Measurements from ENCODE around the gene CNTFR. TPM values are rescaled to one million over a fixed set of nuclear protein-coding genes. Genes with fewer than 3 reads are reported as not detected.
"Not testable (repeated sequence)": the region's sequence is repeated elsewhere in the genome, so short reads cannot be mapped to it uniquely, and the experiment has no call there.

Gene CNTFR, protein sequence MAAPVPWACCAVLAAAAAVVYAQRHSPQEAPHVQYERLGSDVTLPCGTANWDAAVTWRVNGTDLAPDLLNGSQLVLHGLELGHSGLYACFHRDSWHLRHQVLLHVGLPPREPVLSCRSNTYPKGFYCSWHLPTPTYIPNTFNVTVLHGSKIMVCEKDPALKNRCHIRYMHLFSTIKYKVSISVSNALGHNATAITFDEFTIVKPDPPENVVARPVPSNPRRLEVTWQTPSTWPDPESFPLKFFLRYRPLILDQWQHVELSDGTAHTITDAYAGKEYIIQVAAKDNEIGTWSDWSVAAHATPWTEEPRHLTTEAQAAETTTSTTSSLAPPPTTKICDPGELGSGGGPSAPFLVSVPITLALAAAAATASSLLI
- polyA plus RNA-seq (ENCODE audit: insufficient read length) = 44.9 TPM

DNA sequence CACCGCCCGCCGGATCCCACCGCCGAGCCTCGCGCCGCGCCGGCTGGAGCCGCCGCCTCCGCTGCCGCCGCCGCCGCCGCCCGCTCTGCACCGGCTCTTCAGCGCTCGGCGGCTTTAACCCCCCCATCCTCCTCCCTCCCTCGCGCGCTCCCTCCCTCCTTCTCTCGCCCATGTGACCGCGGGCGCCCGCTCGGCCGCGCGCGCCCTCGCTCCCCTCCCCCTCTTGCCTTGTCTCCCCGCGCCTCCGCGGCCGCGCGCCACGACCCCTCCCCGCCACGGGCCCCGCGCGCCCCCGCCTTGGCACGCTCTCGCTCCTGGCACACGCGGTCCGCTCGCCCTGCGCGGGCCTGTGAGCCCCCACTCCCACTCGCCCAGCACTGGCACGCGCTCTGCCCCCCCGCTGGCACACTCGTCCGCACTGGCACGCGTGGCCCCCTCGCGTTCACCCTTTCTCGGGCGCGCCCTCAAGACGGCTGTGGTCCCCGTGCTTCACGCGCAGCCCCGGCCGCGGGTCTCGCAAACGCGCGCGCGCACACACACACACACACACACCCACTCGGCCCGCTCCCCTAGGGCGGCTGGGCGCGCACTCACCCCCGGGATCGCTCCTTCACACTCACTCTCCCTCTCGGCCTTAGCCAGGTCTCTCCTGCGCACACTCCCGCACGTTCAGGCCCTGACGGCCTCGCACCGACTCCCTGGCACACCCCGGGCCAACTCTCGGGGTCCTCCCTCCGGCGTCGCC, at the start of gene CNTFR:
CNTFR (minus strand) TSS at position 89 of the 745 bp plus-strand sequence. CDS start 20,743 bp downstream, outside the sequence.
- no peak for DNase-seq (ENCODE audit: low read depth)

DNA sequence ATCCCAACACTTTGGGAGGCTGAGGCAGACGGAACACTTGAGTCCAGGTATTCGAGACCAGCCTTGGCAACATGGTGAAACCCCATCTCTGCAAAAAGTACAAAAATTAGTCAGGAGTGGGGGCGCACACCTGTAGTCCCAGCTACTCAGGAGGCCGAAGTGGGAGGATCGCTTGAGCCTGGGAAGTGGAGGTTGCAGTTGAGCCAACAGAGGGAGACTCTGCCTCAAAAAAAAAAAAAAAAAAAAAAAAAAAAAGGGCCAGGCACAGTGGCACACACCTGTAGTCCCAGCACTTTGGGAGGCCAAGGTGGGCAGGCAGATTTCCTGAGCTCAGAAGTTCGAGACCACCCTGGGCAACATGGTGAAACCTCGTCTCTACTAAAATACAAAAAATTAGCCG, 49.8 kb upstream of the CNTFR start:
- DNase-seq (ENCODE audit: low read depth) = not testable (repeated sequence)

DNA sequence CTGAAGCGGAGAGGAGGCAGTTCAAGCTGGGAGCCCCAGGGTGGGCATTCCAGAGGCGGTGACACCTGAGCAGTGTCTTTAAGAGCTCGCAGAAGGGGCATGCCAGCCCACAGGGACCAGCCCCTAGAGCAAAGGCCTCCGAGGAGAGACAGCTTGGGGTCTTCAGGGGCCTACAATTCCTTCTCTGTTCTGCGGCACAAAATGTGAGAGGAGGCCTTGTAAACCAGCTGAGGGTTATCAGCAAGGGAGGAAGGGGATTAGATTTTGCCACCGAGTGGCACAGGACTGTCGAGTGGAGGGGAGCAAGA, 48.6 kb upstream of the CNTFR start:
- no peak for DNase-seq (ENCODE audit: low read depth)

DNA sequence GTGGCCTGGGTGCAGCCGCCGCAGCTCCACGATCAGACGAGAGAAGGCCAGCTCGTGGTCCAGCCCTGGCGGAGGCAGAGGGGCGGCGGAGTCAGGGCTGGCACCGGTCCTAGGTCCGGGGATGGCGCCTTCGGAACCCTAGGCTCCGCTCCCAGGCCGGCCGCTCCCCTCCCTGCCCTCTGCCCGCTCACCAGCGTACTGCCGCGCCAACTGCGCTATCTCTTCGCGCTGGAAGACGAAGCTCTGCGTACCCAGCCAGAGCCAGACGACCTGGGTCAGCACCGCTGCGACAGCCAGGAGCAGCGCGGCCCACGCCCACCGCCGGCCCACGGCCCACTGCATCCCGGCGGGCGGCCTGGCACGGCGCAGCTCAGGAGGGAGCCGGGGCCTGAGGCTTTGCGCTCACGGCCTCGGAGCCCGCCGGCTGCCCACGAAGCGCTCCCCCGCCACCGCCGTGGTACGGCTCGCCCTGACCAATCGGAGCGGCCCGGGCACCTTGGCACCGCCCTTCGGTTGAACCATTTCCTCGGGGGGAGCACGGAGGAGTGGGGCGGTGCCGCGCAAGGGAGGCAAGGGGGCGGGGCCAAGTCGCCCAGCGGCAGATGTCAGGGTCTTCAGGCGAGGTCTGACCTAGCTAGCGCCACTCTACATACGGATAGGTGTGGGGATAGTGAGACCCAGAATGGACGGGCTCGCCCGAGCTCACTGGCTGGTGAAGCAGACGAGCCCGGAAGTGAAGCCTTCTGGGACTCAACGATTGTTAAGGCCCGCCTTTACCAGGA, 48.0 kb upstream of the CNTFR start, which contains the start of gene SIGMAR1:
SIGMAR1 (minus strand) TSS at position 432 of the 782 bp plus-strand sequence; CDS start at position 342, 90 bp downstream.
- no peak for DNase-seq (ENCODE audit: low read depth)

DNA sequence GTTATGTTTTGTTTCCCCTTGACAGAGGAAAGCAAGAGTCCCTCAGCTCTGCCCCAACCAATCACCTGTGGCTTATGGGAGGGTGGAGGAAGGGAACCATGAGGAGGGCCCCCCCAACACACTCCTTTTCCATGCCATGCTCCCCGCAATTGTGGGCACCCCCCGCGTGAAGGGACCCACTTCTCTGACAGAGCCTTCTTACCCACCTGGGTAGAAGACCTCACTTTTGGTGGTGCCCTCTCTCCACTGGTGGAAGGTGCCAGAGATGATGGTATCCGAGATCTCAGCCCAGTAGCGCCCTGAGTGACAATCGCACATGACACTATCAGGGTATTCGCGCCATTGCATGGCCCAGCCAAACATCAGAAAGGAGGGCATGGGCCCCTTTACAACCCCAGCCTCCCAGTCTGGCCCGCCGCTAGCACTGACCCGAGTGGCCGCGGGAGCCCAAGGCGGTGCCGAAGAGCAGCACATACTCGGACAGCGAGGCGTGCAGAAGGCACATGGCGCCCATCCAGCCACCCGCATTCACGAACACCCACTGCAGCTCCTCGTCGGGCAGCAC, 47.3 kb upstream of the CNTFR start:
- DNase-seq (ENCODE audit: low read depth) = no peak

DNA sequence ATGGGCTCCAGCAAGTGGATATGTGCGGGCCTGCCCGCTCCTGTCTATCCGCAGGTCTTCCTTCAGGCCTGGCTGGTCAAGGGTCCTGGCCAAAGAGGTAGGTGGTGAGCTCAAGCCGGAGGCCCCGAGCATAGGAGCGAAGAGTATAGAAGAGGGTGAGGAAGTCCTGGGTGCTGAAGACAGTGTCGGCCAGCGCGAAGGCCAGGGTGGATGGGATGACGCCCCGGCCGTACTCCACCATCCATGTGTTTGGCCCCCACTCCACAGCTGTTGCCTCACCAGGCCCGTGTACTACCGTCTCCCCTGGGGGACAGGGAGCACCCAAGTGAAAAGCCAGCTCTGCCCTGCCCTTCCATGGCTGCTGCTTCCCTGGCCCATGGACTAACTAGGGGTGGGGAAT, 46.0 kb upstream of the CNTFR start:
- no peak for DNase-seq (ENCODE audit: low read depth)

DNA sequence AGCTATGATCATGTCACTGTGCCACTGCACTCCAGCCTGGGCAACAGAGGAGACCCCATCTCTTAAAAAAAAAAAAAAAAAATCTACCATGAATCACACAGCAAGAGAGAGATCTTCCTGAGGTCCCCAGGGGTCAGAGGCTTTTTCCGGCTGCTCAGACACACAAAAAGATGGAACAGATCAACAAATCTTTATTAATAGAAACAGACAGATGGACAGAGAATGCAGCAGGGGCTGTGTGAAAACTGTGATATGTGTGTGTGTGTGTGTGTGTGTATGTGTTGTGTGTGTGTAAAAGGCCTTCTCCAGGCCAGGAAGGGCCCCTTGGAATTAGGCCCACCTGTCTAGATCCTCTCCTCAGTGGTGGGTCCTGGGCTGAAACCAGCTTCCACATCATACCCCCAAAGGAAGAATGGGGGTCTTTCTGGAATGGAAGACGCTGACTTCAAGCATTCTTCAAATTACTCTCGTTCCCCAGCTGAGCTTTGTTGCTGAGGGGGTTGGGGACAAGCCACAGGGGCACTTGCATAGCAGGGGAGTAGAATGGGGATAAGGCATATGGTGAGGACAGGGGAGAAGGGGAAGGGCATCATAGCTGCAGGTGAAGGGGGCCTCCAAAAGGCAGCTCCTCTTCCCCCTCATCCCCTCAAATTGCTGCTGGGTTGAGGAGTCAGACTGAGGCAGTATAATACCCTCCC, 45.2 kb upstream of the CNTFR start:
- no peak for DNase-seq (ENCODE audit: low read depth)

DNA sequence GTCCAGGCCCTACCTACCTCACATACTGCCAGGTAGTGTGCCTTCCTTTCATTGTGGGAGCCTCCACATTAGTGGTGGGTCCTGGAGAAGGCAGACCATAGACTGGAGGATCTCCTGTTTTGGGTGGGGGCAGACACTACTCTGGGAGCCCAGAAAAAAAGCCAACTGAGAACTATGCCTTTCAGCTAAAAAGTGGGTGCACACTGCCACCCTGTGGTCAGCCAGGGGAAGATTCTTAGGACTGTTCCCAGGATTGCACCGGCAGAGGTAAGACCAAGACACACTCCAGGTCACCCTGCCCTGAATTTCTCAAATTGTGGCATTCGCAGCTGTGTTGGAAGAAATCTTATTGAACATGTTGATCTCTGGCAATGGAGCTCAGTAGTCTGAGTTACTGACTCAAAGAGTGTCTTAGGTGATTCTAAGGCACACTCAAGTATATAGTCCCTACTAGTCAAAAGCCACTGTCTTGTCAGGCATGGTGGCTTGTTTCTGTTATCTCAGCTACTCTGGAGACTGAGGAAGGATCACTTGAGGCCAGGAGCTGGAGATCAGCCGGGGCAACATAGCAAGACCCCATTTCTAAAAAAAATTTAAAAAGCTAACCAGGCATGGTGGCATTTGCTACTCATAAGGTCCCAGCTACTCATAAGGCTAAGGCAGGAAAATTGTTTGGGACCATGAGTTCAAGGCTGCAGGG, 44.5 kb upstream of the CNTFR start:
- no peak for DNase-seq (ENCODE audit: low read depth)

DNA sequence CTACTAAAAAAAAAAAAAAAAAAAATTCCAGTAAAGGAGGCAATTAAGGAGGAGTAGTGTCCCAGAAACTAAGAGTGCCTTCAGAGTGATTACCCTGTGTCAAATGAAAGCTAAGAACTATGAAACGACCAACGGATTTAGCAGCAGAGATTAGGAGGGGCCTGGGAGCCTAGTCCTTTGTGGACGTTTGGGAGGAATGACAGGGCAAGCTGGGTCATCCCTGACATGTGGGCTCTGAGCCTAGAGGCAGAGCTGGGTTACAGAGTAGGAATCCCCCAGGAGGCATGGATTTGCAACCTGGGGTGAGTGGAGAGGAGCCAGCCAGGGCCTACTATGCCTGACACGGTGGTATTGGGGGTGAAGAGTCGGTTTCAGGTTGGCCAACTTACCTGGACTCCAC, 43.6 kb upstream of the CNTFR start:
- DNase-seq (ENCODE audit: low read depth) = no peak

DNA sequence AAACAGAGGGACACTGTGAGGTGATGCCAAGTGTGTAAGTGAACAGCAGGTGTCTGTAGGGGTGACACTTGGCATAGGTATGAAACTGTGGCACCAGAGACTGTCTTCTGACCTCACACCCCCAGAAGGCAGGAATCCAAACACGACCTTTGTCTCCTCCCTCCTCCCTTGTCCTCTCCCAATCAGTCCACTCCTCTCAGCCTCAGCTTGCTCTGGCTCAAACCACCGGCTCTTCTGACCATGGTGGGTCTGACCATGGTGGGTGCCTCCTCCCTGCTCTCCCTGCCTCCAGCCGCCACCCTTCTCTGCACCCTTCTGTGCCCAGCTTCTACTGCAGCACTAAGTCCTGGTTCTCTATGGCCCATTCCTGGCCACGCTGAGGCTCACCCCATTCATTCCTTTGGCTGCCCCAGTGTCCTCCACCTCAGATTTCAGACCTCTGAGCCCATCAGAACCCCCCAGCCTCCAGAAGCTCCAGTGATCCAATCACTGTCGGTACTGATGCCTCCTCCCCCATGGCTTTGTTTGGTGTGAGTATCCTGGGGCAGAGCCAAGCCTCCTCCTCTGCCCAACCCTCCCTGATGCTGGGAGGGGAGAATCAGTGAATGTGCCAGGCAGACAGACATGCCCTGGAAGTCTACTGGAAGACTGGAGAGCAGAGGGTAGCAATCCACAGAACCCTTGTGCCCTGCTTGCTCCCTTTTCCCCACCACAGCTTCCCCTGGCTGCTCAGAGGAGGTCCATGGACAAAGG, 41.1 kb upstream of the CNTFR start:
- no peak for DNase-seq (ENCODE audit: low read depth)

DNA sequence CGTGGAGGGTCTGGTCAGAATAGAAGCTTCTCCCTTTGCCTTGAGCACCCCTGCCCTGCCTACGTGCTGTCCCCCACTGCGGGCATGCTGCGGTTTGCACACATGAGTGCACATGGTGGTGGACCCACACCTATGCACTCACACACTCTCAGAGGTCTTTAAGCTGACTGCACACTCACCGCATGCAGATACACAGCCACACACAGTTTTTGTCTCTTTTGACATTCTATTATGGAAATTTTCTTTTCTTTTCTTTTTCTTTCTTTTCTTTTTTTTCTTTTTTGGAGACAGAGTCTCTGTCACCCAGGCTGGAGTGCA, 39.9 kb upstream of the CNTFR start:
- DNase-seq (ENCODE audit: low read depth) = no peak

DNA sequence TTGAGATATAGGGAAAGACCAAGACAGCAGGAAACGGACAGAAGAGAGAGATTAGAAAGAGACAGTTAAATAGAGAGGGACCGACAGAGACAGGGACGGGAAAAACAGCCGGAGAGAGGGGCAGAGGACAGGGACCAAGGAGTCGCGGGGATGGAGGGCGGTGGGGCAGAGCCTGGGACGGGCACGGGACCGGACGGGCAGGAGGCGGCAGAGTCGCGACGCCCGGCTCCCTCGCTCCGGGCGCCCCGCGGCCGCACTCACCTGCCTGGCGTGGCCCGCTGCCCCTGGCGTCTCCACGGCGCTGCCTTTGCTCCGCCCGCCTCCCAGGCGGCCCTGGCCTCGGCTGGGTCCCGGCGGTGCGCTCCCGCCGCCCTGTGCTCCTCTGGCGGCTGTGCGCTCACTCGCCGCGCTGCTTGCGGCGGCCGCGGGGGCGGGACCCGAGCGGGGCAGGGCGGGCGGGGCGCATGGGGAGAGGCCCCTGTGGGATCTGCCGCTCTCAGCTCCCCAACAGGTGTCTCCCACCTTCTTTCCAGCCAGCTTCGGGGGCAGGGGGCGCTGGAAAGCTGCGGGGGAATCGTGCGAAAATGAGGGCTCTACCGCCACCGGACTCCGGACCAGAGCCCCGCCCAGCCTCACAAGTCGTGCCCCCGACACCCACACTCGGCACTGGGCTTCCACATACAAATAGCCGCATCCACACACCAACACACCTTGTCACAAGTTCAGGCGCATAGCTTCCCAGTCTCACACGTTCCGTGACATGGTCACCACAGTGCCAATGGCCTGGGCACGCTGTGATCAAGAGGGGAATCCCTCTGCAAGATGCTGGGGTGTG, 39.3 kb upstream of the CNTFR start, which contains the start of gene ARID3C:
ARID3C (minus strand) TSS at position 411 of the 835 bp plus-strand sequence. CDS start 1,052 bp downstream, outside the sequence.
- DNase-seq (ENCODE audit: low read depth) = no peak

DNA sequence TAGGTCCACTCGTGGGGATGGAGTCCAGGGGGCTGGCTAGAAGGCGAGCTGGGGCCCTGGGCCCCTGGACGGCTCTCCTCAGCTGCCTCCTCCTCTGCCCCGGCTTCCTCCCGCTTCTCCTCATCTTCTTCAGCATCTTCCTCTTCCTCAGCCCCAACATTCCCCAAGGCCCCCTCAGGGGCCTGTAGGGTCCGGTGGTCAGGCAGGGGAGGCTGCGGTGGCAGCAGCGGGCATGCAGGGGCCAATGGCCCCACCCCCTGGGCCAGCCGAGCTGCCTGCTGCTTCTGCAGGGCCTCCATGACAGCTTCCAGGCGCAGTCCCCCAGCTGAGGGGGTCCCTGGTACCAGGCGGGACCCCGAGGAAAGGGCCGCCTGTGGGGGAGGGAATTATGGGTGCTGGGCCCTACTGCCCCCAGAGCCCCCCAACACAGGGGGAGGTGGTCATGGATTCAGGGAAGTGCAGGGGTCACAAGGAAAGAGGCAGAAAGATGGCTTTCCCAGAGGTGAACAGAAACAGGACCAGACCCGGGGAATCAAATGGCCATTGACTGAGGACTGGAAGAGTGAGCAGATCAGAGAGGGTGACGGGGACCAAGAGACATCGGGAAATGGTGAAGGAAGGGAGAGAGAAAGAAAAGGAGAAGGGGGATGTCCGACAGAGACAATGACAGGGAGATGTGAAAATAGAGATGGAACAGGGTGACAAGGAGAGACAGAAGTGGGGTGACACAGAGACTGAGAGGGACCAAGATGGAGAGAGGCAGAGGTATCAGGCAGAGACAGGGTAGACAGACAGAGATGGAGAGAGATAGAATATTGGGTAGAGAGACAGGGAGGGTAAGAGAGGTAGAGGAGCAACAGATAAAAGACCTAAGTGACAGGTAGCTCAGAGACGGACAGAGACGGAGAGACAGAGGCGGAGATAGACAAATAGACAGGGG, 38.5 kb upstream of the CNTFR start:
- DNase-seq (ENCODE audit: low read depth) = no peak

DNA sequence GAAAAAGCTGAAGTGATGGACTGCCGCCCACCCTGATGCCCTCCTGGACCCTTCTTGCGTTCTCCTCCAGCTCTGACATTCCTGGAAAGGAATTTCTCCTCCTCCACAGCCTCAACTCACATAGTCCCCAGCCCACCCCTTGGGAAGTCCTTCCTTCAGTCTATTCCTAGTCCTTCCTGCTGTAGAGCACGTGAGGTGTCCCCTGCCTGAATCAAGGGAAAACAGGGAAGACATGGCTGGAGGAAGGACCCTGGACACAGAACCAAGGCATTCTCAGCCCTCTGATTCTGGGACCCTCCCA, 35.6 kb upstream of the CNTFR start:
- DNase-seq (ENCODE audit: low read depth) = no peak

DNA sequence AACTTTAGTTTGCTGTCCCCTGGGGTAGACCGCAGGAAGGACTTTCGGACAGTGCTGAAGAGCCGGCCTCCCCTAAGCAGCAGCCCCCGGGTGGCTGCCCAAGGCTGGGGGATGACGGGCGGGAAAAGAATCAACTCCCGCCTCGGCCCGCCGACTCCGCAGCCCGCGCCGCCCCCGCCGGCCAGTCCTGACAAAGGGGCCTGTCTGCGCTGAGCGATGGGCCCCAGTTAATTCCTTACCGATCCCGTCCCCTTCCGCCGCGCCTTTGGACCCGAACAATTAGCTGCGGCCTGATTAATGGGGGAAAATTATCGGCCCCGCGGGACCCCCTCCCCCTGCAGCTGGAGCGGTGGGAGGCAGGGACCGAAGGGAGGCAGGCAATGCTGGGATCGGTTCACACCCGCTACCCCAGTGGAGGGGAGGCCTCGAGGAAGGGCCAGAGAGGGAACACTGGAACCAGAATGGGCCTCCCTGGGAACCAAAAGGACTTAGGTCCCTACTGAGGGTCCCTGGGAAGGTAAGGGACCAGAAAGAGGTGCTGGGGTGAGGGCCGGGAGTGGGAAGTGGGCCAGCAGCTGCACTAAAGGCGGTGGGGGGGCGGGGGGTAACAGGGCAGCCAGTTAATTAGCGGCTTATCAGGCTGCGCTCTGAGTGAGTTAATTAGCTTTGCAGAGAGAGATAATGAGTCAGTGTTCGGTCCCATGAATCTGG, 35.1 kb upstream of the CNTFR start:
- no peak for DNase-seq (ENCODE audit: low read depth)

DNA sequence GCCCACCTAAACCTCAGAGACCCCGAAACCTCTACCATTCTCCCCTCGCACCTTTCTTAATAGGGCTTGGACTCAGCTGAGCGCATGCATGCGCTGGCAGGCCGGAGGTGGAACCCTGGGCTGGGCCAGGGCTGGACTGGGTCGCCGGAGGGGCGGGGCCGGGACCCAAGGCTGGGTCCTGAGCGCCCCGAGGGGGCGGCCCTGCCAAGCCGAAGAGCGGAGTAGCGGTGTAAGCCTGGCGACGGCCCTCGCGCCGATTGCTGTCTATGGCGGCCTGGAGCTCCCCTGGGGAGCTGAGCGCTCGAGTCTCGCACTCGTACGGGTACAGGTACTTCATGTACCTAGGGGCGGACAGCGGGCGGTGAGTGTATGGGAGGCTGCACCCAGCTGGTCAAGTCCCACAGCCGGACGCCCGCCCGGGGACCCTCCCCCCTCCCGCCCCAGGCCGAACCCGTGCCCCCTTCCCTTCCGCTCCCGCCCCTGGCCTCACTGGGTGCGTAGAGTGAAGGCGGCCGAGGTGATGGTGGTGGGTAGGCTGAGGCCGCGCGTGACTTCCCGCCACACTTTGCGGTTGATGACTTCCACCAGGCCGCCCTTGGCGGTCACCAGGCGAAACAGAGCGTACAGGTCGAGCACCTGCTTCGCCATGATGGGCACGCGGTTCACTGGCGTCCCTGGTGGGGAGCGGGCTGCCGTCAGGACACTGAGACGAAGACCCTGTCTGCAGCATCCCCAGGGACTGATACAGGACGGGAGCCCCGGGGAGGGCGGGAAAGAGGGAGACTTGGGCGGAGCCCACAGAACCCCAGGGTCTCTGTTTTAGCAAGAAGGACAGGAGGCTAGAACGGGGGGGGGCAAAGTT, 34.1 kb upstream of the CNTFR start:
- DNase-seq (ENCODE audit: low read depth) = no peak
